Measurements from ENCODE around the gene SPOCK2. TPM values are rescaled to one million over a fixed set of nuclear protein-coding genes. Genes with fewer than 3 reads are reported as not detected.

The SPOCK2 gene
- total and polyA plus RNA-seq, 2 donors (not counting 1 experiment from before 2014, with no cell fraction given): 0.02 to 0.33 TPM

- Histone ChIP-seq H3K9ac (ENCODE audit: insufficient read depth, low read length) (no peak overlapping the region), H3K27me3 (ENCODE audit: control insufficient read depth, insufficient read depth, low read length) (no peaks in the 10 kb centered on the region), H3K4me3 (replicated peaks in 1 of 4; ENCODE audit: control extremely low read depth in 1 of 4, insufficient read depth in 1 of 4, low read depth in 3 of 4, low read length in 4 of 4) (no peak overlapping the region), H3K79me2 (ENCODE audit: control insufficient read depth, insufficient read depth, low read length) (no peaks in the 10 kb centered on the region), H4K20me1 (ENCODE audit: control insufficient read depth, extremely low read depth, insufficient read depth, low read length) (no peaks in the 10 kb centered on the region), H3K36me3 (ENCODE audit: control insufficient read depth, insufficient read depth, low read length) (peaks cover 3% of the 10 kb centered on the region), H3K4me2 (ENCODE audit: extremely low read depth, insufficient read depth, low read length) (no peak overlapping the region), H3K9me3 (ENCODE audit: control insufficient read depth, insufficient read depth, low read depth, low read length) (no peaks in the 10 kb centered on the region), H3K4me1 (ENCODE audit: control insufficient read depth, extremely low read depth, insufficient read depth, low read length) (peaks cover 10% of the 10 kb centered on the region), H3K27ac (ENCODE audit: insufficient read depth, low read length) (no peak overlapping the region), H2AFZ (ENCODE audit: low read length) (no peak overlapping the region)
- TF ChIP-seq EZH2 (IDR thresholded peaks at IDR 0.05; ENCODE audit: low read length, missing control alignments) (no peak), CTCF (conservative IDR thresholded peaks at IDR 0.05 in 1 of 2, IDR thresholded peaks at IDR 0.05 in 1 of 2; ENCODE audit: low read depth in 1 of 2, low read length in 2 of 2) (no peak)
- peak in 1 of 2 donors; percentile 18 for DNase-seq (ENCODE audit: low read depth in 2 of 2)
Observed at GRCh38 chr10:72098836-72099599, 10.7 kb upstream of the SPOCK2 start.

GRCh38 chr10:72098301-72098835, 10.0 kb upstream of the SPOCK2 start:
- TF ChIP-seq EZH2 (IDR thresholded peaks at IDR 0.05; ENCODE audit: low read length, missing control alignments): no peak
- TF ChIP-seq CTCF (conservative IDR thresholded peaks at IDR 0.05 in 1 of 2, IDR thresholded peaks at IDR 0.05 in 1 of 2; ENCODE audit: low read depth in 1 of 2, low read length in 2 of 2): no peak
- no peak overlapping the region for H3K27ac ChIP-seq (ENCODE audit: insufficient read depth, low read length)
- no peaks in the 10 kb centered on the region for H3K27me3 ChIP-seq (ENCODE audit: control insufficient read depth, insufficient read depth, low read length)
- H3K9ac ChIP-seq (ENCODE audit: insufficient read depth, low read length): no peak overlapping the region
- H2AFZ ChIP-seq (ENCODE audit: low read length): no peak overlapping the region
- peaks cover 10% of the 10 kb centered on the region for H3K4me1 ChIP-seq (ENCODE audit: control insufficient read depth, extremely low read depth, insufficient read depth, low read length)
- H3K36me3 ChIP-seq (ENCODE audit: control insufficient read depth, insufficient read depth, low read length): peaks cover 3% of the 10 kb centered on the region
- H3K4me2 ChIP-seq (ENCODE audit: extremely low read depth, insufficient read depth, low read length): no peak overlapping the region
- no peak overlapping the region for H3K4me3 ChIP-seq (replicated peaks in 1 of 4; ENCODE audit: control extremely low read depth in 1 of 4, insufficient read depth in 1 of 4, low read depth in 3 of 4, low read length in 4 of 4)
- H4K20me1 ChIP-seq (ENCODE audit: control insufficient read depth, extremely low read depth, insufficient read depth, low read length): no peaks in the 10 kb centered on the region
- DNase-seq (ENCODE audit: low read depth in 2 of 2): no peak
- no peaks in the 10 kb centered on the region for H3K9me3 ChIP-seq (ENCODE audit: control insufficient read depth, insufficient read depth, low read depth, low read length)
- H3K79me2 ChIP-seq (ENCODE audit: control insufficient read depth, insufficient read depth, low read length): no peaks in the 10 kb centered on the region

- peak; percentile 98 to 99 for DNase-seq (ENCODE audit: low read depth in 2 of 2)
- Histone ChIP-seq H2AFZ (ENCODE audit: low read length) (no peak overlapping the region), H3K27me3 (ENCODE audit: control insufficient read depth, insufficient read depth, low read length) (no peaks in the 10 kb centered on the region), H3K4me3 (replicated peaks in 1 of 4; ENCODE audit: control extremely low read depth in 1 of 4, insufficient read depth in 1 of 4, low read depth in 3 of 4, low read length in 4 of 4) (no peak overlapping the region), H3K27ac (ENCODE audit: insufficient read depth, low read length) (peak overlapping the region; percentile 29), H3K9me3 (ENCODE audit: control insufficient read depth, insufficient read depth, low read depth, low read length) (no peaks in the 10 kb centered on the region), H3K9ac (ENCODE audit: insufficient read depth, low read length) (no peak overlapping the region), H4K20me1 (ENCODE audit: control insufficient read depth, extremely low read depth, insufficient read depth, low read length) (no peaks in the 10 kb centered on the region), H3K79me2 (ENCODE audit: control insufficient read depth, insufficient read depth, low read length) (no peaks in the 10 kb centered on the region), H3K36me3 (ENCODE audit: control insufficient read depth, insufficient read depth, low read length) (peaks cover 3% of the 10 kb centered on the region), H3K4me1 (ENCODE audit: control insufficient read depth, extremely low read depth, insufficient read depth, low read length) (peaks cover 10% of the 10 kb centered on the region), H3K4me2 (ENCODE audit: extremely low read depth, insufficient read depth, low read length) (peak overlapping the region; percentile 36)
- no peak for TF ChIP-seq EZH2 (IDR thresholded peaks at IDR 0.05; ENCODE audit: low read length, missing control alignments)
- no peak for TF ChIP-seq CTCF (conservative IDR thresholded peaks at IDR 0.05 in 1 of 2, IDR thresholded peaks at IDR 0.05 in 1 of 2; ENCODE audit: low read depth in 1 of 2, low read length in 2 of 2)
Observed at GRCh38 chr10:72097448-72098300, 9.3 kb upstream of the SPOCK2 start.

Data from fibroblast of lung (primary cell).